Stimulated activated CD8-positive, alpha-beta memory T cell treated with anti-CD3 and anti-CD28 coated beads, Interleukin-4, amount 100 ng/mL, for 1 hour (primary cell): ENCODE results near the gene MRPS15.
"Not testable (repeated sequence)": the region's sequence is repeated elsewhere in the genome, so short reads cannot be mapped to it uniquely, and the experiment has no call there.

ENCODE experiments used
- DNase-seq, 2 donors: peaks; one replicate each; pipeline ENCODE4 v3.0.0-alpha.2; 2020; ENCODE audit warnings: low read depth in 2 of 2, low spot score in 1 of 2

Gene MRPS15

GRCh38 chr1:36484099-36484498 lies 19.9 kb upstream of the MRPS15 start:
- no peak for DNase-seq

- DNase-seq = no peak
Observed at GRCh38 chr1:36482724-36483388, 18.7 kb upstream of the MRPS15 start, which contains the start of gene CSF3R. Gene CSF3R, minus strand, starts transcription at chr1:36482913. Its CDS starts 3,417 bp downstream, at chr1:36479496.

GRCh38 chr1:36481771-36482723 lies 17.9 kb upstream of the MRPS15 start:
- no peak for DNase-seq

- no peak for DNase-seq
Observed at GRCh38 chr1:36481091-36481490, 16.9 kb upstream of the MRPS15 start.

GRCh38 chr1:36480161-36480560 lies 16.0 kb upstream of the MRPS15 start:
- DNase-seq = no peak

- DNase-seq = no peak
Observed at GRCh38 chr1:36479505-36480051, 15.4 kb upstream of the MRPS15 start.

GRCh38 chr1:36477615-36478014 lies 13.4 kb upstream of the MRPS15 start:
- not testable (repeated sequence) for DNase-seq

GRCh38 chr1:36476945-36477344 lies 12.8 kb upstream of the MRPS15 start:
- DNase-seq = no peak

GRCh38 chr1:36475910-36476604 lies 11.9 kb upstream of the MRPS15 start:
- DNase-seq = no peak

GRCh38 chr1:36475341-36475740 lies 11.2 kb upstream of the MRPS15 start:
- DNase-seq = no peak

- DNase-seq = no peak
Observed at GRCh38 chr1:36472656-36473055, 8.5 kb upstream of the MRPS15 start.

- DNase-seq = no peak
Observed at GRCh38 chr1:36471830-36472641, 7.9 kb upstream of the MRPS15 start.

- DNase-seq = no peak
Observed at GRCh38 chr1:36469163-36469562, 5.0 kb upstream of the MRPS15 start.

GRCh38 chr1:36467700-36468455 lies 3.7 kb upstream of the MRPS15 start:
- no peak for DNase-seq

GRCh38 chr1:36467027-36467410 lies 2.8 kb upstream of the MRPS15 start:
- no peak for DNase-seq

GRCh38 chr1:36466370-36467026 lies 2.3 kb upstream of the MRPS15 start:
- DNase-seq = no peak

GRCh38 chr1:36465731-36466369 lies 1.7 kb upstream of the MRPS15 start:
- no peak for DNase-seq

GRCh38 chr1:36464605-36465393 lies 615 bp upstream of the MRPS15 start:
- no peak for DNase-seq
